ENCODE data around the gene SLC12A6. TPM values are rescaled to one million over a fixed set of nuclear protein-coding genes. Genes with fewer than 3 reads are reported as not detected.

The SLC12A6 gene
- total and polyA plus RNA-seq, 8 donors, result 1.4 to 63.6 (median 13.1) TPM

GRCh38 chr15:34323217-34323616, 14.4 kb downstream of the SLC12A6 start:
- no peaks in the 10 kb centered on the region for H3K27me3 ChIP-seq
- DNase-seq, result no peak
- intact Hi-C loops (cut with DNase I; ENCODE audit: low total_unique reads), result no loop called here
- H3K36me3 ChIP-seq, result no peaks in the 10 kb centered on the region
- 89 to 98% (median 97%) methylated on average over 10 of the region's 10 CpGs for WGBS, 5 donors
- H3K27ac ChIP-seq, result no peak overlapping the region
- TF ChIP-seq POLR2AphosphoS5 (IDR thresholded peaks at IDR 0.05), result no peak
- H3K4me3 ChIP-seq, result no peak overlapping the region
- no peaks in the 10 kb centered on the region for H3K9me3 ChIP-seq
- H3K4me1 ChIP-seq, result peaks cover 0 to 10% (median 6%) of the 10 kb centered on the region in 4 donors

DNA sequence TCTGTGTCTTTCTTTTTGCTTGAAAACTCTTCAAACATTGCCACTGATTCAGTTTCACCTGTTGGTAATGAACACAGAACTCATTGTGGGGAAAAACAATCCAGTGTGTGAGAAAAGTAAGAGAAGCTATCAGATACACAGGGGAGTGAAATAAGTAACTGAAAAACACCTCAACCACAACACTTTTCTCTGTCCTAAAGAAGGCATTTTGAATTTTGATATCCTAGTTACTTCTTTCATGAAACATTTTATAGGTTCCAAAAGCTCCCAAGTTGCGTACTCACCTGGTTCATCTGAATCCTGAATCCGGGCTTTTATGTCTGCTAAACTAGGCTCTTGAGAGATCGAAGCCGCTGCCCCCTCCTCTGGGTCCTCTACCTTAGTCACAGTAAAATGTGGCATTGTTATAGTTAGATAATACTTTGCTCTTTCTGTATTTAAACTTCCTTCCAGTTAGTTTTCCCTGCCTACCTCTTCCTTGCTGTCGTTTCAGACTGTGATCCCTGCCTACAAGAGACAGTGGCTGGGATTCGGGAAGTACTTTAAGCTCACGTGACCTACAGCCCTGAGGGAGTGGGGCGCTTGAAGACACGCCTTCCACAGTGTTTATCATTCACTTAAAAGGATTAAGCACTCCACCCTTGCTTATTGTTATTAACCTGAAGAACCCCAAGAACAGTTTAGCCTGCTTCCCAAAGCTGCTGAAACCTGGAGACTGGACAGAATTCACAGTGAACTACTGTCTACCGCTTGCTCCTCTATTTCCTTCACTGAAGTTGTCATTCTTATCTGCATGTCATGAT, 19.1 kb downstream of the SLC12A6 start:
- intact Hi-C loops (cut with DNase I; ENCODE audit: low total_unique reads), result no loop called here
- no peaks in the 10 kb centered on the region for H3K27me3 ChIP-seq
- H3K36me3 ChIP-seq, result peaks cover 0 to 10% (median 3%) of the 10 kb centered on the region in 4 donors
- DNase-seq, result peak; percentile 67 to 87
- no peaks in the 10 kb centered on the region for H3K9me3 ChIP-seq
- peak overlapping the region in 4 of 5 donors; percentile 5 to 74 (median 70) for H3K27ac ChIP-seq
- peaks cover 0 to 33% (median 19%) of the 10 kb centered on the region in 4 donors for H3K4me1 ChIP-seq
- no peak for TF ChIP-seq EP300 (IDR thresholded peaks at IDR 0.05)
- TF ChIP-seq, protein P1, sequence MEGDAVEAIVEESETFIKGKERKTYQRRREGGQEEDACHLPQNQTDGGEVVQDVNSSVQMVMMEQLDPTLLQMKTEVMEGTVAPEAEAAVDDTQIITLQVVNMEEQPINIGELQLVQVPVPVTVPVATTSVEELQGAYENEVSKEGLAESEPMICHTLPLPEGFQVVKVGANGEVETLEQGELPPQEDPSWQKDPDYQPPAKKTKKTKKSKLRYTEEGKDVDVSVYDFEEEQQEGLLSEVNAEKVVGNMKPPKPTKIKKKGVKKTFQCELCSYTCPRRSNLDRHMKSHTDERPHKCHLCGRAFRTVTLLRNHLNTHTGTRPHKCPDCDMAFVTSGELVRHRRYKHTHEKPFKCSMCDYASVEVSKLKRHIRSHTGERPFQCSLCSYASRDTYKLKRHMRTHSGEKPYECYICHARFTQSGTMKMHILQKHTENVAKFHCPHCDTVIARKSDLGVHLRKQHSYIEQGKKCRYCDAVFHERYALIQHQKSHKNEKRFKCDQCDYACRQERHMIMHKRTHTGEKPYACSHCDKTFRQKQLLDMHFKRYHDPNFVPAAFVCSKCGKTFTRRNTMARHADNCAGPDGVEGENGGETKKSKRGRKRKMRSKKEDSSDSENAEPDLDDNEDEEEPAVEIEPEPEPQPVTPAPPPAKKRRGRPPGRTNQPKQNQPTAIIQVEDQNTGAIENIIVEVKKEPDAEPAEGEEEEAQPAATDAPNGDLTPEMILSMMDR (IDR thresholded peaks at IDR 0.05), result no peak
- TF ChIP-seq POLR2AphosphoS5 (IDR thresholded peaks at IDR 0.05), result peak; percentile 20 to 92 (median 71)
- no peak for TF ChIP-seq POLR2A (IDR thresholded peaks at IDR 0.05)
- H3K4me3 ChIP-seq, result peak overlapping the region; percentile 46 to 51 (median 48)
- 3 to 8% (median 4%) methylated on average over 10 of the region's 10 CpGs for WGBS, 5 donors

DNA sequence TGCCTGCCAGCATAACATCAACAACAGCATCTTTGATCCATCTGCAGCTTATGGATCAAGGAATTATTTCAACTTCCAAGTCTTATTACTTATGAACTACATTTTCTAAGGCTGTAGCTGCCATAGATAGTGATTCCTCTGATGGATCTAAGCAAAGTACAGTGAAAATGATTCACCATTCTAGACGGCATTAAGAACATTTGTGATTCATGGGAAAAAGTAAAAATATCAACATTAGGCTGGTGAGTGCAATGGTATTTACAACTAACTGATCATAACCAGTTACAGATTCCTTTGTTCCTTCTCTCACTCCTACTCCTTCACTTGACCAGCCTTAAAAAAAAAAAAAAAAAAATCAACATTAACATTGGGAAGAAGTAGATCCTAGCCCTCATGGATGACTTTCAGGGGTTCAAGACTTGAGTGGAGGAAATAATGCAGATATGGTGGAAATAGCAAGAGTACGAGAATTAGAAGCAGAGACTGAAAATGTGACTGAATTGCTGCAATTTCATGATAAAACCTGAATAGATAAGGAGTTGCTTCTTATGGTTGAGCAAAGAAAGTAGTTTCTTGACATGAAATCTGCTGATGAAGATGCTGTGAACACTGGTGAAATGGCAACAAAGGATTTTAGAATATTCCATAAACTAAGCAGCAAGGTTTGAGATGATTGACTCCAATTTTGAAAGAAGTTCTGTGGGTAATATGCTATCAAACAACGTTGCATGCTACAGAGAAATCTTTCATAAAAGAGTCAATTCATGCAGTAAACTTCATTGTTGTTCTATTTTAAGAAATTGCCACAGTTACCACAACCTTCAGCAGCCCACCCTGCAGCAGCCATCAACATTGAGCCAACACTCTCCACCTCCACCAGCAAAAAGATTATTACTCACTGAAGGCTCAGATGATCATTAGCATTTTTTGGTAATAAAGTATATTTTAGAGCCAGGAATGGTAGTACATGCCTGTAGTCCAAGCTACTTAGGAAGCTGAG, 22.8 kb downstream of the SLC12A6 start:
- DNase-seq, result no peak
- intact Hi-C loops (cut with DNase I; ENCODE audit: low total_unique reads), result no loop called here
- Histone ChIP-seq H3K4me3 (no peak overlapping the region), H3K36me3 (peaks cover 0 to 11% (median 5%) of the 10 kb centered on the region in 4 donors), H3K9me3 (no peaks in the 10 kb centered on the region), H3K27me3 (no peaks in the 10 kb centered on the region), H3K4me1 (peaks cover 0 to 33% (median 19%) of the 10 kb centered on the region in 4 donors), H3K27ac (no peak overlapping the region)
- TF ChIP-seq EP300 (IDR thresholded peaks at IDR 0.05) (no peak), POLR2A (IDR thresholded peaks at IDR 0.05) (no peak), POLR2AphosphoS5 (IDR thresholded peaks at IDR 0.05) (no peak)
- TF ChIP-seq, protein P1 (IDR thresholded peaks at IDR 0.05), result no peak
- WGBS, 5 donors, result 77 to 88% (median 86%) methylated on average over 3 of the region's 3 CpGs

GRCh38 chr15:34311563-34311962, 26.0 kb downstream of the SLC12A6 start:
- no peak for TF ChIP-seq EP300 (IDR thresholded peaks at IDR 0.05)
- TF ChIP-seq, protein P1 (IDR thresholded peaks at IDR 0.05), result no peak
- TF ChIP-seq POLR2A (IDR thresholded peaks at IDR 0.05), result no peak
- TF ChIP-seq POLR2AphosphoS5 (IDR thresholded peaks at IDR 0.05), result no peak
- intact Hi-C loops (cut with DNase I; ENCODE audit: low total_unique reads), result no loop called here

More at GRCh38 chr15:34311563-34311962, 26.0 kb downstream of the SLC12A6 start:
- Histone ChIP-seq H3K4me3 (no peak overlapping the region), H3K27ac (no peak overlapping the region), H3K36me3 (peaks cover 0 to 11% (median 8%) of the 10 kb centered on the region in 4 donors), H3K27me3 (no peaks in the 10 kb centered on the region), H3K9me3 (no peaks in the 10 kb centered on the region), H3K4me1 (peaks cover 0 to 8% (median 2%) of the 10 kb centered on the region in 4 donors)
- 91 to 100% (median 96%) methylated on average over 1 of the region's 1 CpG for WGBS, 5 donors
- no peak for DNase-seq

All from stomach (tissue), 9 donors.